Stomach smooth muscle (tissue), 2 donors: ENCODE results near the gene PTGES.
"Not testable (repeated sequence)": the region's sequence is repeated elsewhere in the genome, so short reads cannot be mapped to it uniquely, and the experiment has no call there.

Experiments
- H3K27ac ChIP-seq: one replicate; pipeline ENCODE4 v1.7.0; 2013; ENCODE audit warnings: mild to moderate bottlenecking, low read length, inconsistent platforms
- H3K27me3 ChIP-seq, 2 donors: one replicate each; pipeline ENCODE4 v1.7.0; 2013; ENCODE audit warnings: low read length in 2 of 2; ENCODE audit not compliant: insufficient read depth in 2 of 2, control insufficient read depth in 1 of 2
- H3K36me3 ChIP-seq, 2 donors: one replicate each; pipeline ENCODE4 v1.7.0; 2013; ENCODE audit warnings: low read length in 2 of 2; ENCODE audit not compliant: control insufficient read depth in 2 of 2, insufficient read depth in 2 of 2
- H3K4me1 ChIP-seq: one replicate; pipeline ENCODE4 v1.7.0; 2013; ENCODE audit warnings: low read length; ENCODE audit not compliant: control insufficient read depth, insufficient read depth
- H3K4me3 ChIP-seq, 2 donors: one replicate each; pipeline ENCODE4 v1.7.0; 2013; ENCODE audit warnings: low read length in 2 of 2
- H3K9ac ChIP-seq, 2 donors: one replicate each; pipeline ENCODE4 v1.7.0; 2013; ENCODE audit warnings: low read length in 2 of 2, mild to moderate bottlenecking in 1 of 2
- H3K9me3 ChIP-seq, 2 donors: one replicate each; pipeline ENCODE4 v1.7.0; 2013; ENCODE audit warnings: low read length in 2 of 2; ENCODE audit not compliant: control insufficient read depth in 2 of 2
- donor health status: healthy.
- donor health status: Pancreatic carcinoma.

PTGES gene

GRCh38 chr9:129781131-129781530, 28.3 kb upstream of the PTGES start:
- Histone ChIP-seq H3K27ac (no peak overlapping the region), H3K27me3 (no peaks in the 10 kb centered on the region), H3K4me3 (no peak overlapping the region), H3K9me3 (no peaks in the 10 kb centered on the region), H3K4me1 (peaks cover 13% of the 10 kb centered on the region), H3K36me3 (no peaks in the 10 kb centered on the region), H3K9ac (no peak overlapping the region)

DNA sequence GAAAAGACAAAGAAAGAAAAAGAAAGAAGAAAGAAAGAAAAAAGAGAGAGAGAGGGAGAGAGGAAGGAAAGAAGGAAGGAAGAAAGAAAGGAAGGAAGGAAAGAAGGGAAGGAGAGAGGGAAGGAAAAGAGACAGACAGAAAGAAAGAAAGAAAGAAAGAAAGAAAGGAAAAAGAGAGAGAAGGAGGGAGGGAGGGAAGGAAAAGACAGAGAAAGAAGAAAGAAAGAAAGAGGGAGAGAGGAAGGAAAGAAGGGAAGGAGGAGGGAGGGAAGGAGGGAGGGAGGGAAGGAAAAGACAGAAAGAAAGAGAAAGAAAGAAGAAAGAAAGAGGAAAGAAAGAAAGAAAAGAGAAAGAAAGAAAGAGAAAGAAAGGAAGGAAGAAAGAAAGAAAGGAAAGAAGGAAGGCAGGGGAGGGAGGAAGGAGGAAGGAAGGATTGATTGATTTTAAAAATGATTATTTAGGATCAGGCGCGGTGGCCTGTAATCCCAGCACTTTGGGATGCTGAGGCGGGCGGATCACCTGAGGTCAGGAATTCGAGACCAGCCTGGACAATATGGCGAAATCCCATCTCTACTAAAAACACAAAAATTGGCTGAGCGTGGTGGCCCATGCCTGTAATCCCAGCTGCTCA, 26.8 kb upstream of the PTGES start:
- H3K27ac ChIP-seq = no peak overlapping the region
- no peaks in the 10 kb centered on the region for H3K9me3 ChIP-seq
- no peaks in the 10 kb centered on the region for H3K27me3 ChIP-seq
- H3K36me3 ChIP-seq = no peaks in the 10 kb centered on the region
- H3K4me3 ChIP-seq = no peak overlapping the region
- H3K9ac ChIP-seq = no peak overlapping the region
- peaks cover 13% of the 10 kb centered on the region for H3K4me1 ChIP-seq

- no peaks in the 10 kb centered on the region for H3K27me3 ChIP-seq
- no peaks in the 10 kb centered on the region for H3K9me3 ChIP-seq
- H3K9ac ChIP-seq = no peak overlapping the region
- no peaks in the 10 kb centered on the region for H3K36me3 ChIP-seq
- H3K27ac ChIP-seq = no peak overlapping the region
- H3K4me1 ChIP-seq = peaks cover 13% of the 10 kb centered on the region
- H3K4me3 ChIP-seq = no peak overlapping the region
Observed at GRCh38 chr9:129778469-129778868, 25.6 kb upstream of the PTGES start.

GRCh38 chr9:129777769-129778130, 24.9 kb upstream of the PTGES start:
- Histone ChIP-seq H3K9ac (peak overlapping the region in 1 of 2 donors; percentile 7), H3K27me3 (no peaks in the 10 kb centered on the region), H3K27ac (peak overlapping the region; percentile 46)

DNA sequence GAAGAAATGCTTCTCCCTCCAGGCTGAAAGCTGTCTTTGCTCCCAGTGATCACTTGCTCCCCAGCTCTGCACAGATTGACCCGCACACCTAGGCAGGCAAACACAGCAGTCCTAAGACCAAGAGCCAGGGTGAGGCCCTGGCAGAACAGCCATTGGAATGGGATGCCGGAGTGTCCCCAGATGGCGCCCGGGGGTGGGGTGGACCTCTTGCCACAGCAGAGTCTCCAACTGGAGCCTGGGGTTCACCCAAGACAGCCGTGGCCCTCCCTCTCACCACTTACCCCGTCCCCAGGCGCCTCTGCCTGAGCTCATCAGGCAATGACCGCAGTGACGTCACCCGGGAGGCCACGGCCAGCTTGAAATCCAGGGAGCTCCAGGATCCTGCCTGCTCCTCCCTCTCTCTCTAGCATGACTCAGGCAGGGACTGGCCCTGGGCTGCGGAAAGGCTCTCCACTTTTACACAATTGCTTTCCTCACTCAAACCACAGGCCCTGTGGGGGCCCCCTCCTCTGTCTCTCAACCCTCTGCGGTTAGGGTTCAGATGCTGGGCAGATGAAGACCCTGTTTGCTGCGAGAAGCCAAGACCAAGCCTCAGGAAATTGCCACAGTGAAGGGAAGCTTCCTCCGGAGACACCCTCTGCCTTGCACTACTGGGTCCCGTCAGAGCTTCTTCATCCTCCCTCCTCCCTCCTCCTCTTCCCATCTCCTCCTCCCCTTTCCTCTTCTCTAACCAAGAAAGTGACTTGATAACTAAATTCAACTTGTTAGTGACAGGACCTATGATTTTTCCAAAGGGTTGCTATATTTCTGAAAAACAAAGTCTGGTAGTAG, 24.3 kb upstream of the PTGES start:
- Histone ChIP-seq H3K4me3 (peak overlapping the region in 1 of 2 donors; percentile 40), H3K4me1 (peaks cover 13% of the 10 kb centered on the region), H3K36me3 (no peaks in the 10 kb centered on the region), H3K27ac (peak overlapping the region; percentile 46), H3K27me3 (no peaks in the 10 kb centered on the region), H3K9me3 (no peaks in the 10 kb centered on the region), H3K9ac (peak overlapping the region in 1 of 2 donors; percentile 7)

More at GRCh38 chr9:129777769-129778130, 24.9 kb upstream of the PTGES start:
- Histone ChIP-seq H3K36me3 (no peaks in the 10 kb centered on the region), H3K9me3 (no peaks in the 10 kb centered on the region), H3K4me1 (peaks cover 13% of the 10 kb centered on the region), H3K4me3 (no peak overlapping the region)

- H3K4me1 ChIP-seq = peaks cover 13% of the 10 kb centered on the region
- no peaks in the 10 kb centered on the region for H3K27me3 ChIP-seq
- peak overlapping the region; percentile 46 for H3K27ac ChIP-seq
- H3K36me3 ChIP-seq = no peaks in the 10 kb centered on the region
- no peaks in the 10 kb centered on the region for H3K9me3 ChIP-seq
- no peak overlapping the region for H3K9ac ChIP-seq
- H3K4me3 ChIP-seq = no peak overlapping the region
Observed at GRCh38 chr9:129776566-129776937, 23.7 kb upstream of the PTGES start.

DNA sequence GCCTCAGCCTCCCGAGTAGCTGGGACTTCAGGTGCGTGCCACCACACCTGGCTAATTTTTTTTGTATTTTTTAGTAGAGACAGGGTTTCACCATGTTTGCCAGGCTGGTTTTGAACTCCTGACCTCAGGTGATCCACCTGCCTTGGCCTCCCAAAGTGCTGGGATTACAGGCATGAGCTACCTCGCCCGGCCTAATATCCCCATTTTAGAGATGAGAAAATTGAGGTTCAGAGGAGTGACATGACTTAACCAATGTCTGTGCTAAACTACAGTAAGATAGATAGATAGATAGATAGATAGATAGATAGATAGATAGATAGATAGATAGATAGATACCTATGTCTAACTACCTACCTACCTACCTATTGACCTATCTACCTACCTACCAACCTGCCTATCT, 23.3 kb upstream of the PTGES start:
- not testable (repeated sequence) for H3K27ac ChIP-seq, H3K9ac ChIP-seq, H3K4me3 ChIP-seq, H3K27me3 ChIP-seq, H3K9me3 ChIP-seq, H3K36me3 ChIP-seq
- H3K4me1 ChIP-seq = peaks cover 13% of the 10 kb centered on the region

DNA sequence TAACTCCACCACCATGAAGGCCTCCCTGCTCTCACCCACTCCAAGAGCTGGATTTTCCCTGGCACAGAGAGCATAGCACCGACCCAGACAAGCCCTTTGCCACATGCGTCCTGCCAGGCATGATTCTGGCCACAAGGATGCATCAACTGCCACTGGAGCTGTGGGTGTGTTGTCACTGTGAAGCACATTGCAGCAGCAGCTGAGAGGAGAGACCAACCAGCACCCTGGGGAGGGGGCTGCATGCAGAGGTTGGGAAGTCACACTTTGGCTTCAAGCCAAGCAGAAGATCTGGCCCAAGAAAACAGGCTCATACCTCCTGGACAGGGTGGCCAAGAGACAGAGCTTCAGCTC, 22.6 kb upstream of the PTGES start:
- no peak overlapping the region for H3K27ac ChIP-seq
- H3K4me3 ChIP-seq = no peak overlapping the region
- no peak overlapping the region for H3K9ac ChIP-seq
- H3K27me3 ChIP-seq = no peaks in the 10 kb centered on the region
- no peaks in the 10 kb centered on the region for H3K36me3 ChIP-seq
- no peaks in the 10 kb centered on the region for H3K9me3 ChIP-seq
- H3K4me1 ChIP-seq = peaks cover 13% of the 10 kb centered on the region

- H3K27ac ChIP-seq = no peak overlapping the region
- H3K27me3 ChIP-seq = no peaks in the 10 kb centered on the region
- H3K4me3 ChIP-seq = no peak overlapping the region
- H3K36me3 ChIP-seq = no peaks in the 10 kb centered on the region
- H3K9me3 ChIP-seq = no peaks in the 10 kb centered on the region
- no peak overlapping the region for H3K9ac ChIP-seq
- H3K4me1 ChIP-seq = peaks cover 13% of the 10 kb centered on the region
Observed at GRCh38 chr9:129774791-129775447, 22.1 kb upstream of the PTGES start.

DNA sequence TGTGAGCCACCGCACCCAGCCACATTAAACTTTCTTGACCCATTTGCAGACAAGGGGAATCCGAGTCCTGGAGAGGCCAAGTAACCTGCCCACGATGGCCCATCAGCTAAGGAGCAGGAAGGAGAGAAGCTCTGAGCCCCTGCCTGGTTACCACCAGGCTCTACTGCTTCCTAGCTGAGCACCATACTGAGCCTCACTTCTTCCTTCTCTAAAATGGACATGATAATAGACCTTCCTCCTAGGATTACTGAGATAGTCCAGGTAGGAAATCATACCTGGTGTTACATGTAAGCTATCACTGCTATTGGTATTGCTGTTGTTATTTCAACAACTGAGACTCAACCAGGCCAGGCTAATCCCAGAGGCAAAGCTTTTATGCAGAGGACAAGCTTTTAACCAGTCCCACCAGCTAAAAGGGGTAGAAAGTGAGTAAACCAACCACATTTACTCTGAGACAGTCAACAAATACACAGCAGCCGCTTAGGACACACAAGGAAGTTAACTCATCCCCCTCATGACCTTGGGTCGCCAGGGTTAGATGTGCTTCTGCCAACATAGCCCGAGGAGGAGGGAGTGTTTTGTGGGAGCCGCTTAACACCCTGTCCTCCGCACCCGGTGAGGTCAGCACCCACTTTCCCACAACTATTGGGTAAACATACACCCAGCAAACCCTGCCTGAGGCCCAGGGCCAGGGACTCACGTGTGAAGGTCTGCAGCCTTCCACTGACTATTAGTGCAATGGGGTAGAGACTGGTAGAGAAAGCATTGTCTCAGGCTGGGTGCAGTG, 20.6 kb upstream of the PTGES start:
- H3K27ac ChIP-seq = no peak overlapping the region
- H3K36me3 ChIP-seq = no peaks in the 10 kb centered on the region
- no peaks in the 10 kb centered on the region for H3K27me3 ChIP-seq
- H3K4me1 ChIP-seq = peaks cover 13% of the 10 kb centered on the region
- H3K4me3 ChIP-seq = no peak overlapping the region
- no peak overlapping the region for H3K9ac ChIP-seq
- H3K9me3 ChIP-seq = no peaks in the 10 kb centered on the region
